HFFc6 (cell line): Measurements from ENCODE around the gene PCDH9. TPM values are rescaled to one million over a fixed set of nuclear protein-coding genes. Genes with fewer than 3 reads are reported as not detected.

Experiments used
- DNase-seq: peaks from one replicate; pipeline ENCODE4 v3.0.0-alpha.2; 2018
- H3K27ac Mint-ChIP-seq: 2 replicates; pipeline ENCODE4 v1.8.0; 2020; ENCODE audit warnings: mild to moderate bottlenecking, mixed read lengths
- H3K27me3 Mint-ChIP-seq: 2 replicates; pipeline ENCODE4 v1.8.0; 2021; ENCODE audit warnings: mild to moderate bottlenecking, moderate library complexity, mixed read lengths; ENCODE audit not compliant: insufficient read depth
- H3K36me3 Mint-ChIP-seq: 2 replicates; pipeline ENCODE4 v1.8.0; 2021; ENCODE audit warnings: low read depth, mixed read lengths
- H3K4me1 Mint-ChIP-seq: 2 replicates; pipeline ENCODE4 v1.8.0; 2020; ENCODE audit warnings: low read depth, mixed read lengths
- H3K4me3 Mint-ChIP-seq: 2 replicates; pipeline ENCODE4 v1.8.0; 2020; ENCODE audit warnings: mild to moderate bottlenecking, moderate library complexity, mixed read lengths
- H3K9me3 Mint-ChIP-seq: 2 replicates; pipeline ENCODE4 v1.8.0; 2020; ENCODE audit warnings: mild to moderate bottlenecking, mixed read lengths
- total RNA-seq, 6 experiments: library from RNA; stranded (reverse); fragmentation: NEBNext Ultra II Directional; extraction: Animal tissue kit (Norgen Biotek cat#: 25700); gene quantifications; 2 replicates in 1 of 6; 3 replicates in 5 of 6; pipeline ENCODE4 v1.2.3, GENCODE V29; 2021
- TF ChIP-seq, protein P1 (sequence below): fragments of 200-600 bp; sonication (generic); IDR thresholded peaks from 2 replicates; pipeline ENCODE4 v1.5.0; 2021; ENCODE audit warnings: antibody characterized with exemption, mild to moderate bottlenecking

PCDH9 gene
- total RNA-seq, 6 experiments from 2014 or later = 2.0 to 6.7 (median 2.6) TPM

GRCh38 chr13:66618702-66619101 is 611.4 kb downstream of the PCDH9 start:
- Mint-ChIP-seq H3K9me3 (no peaks in the 10 kb centered on the region), H3K27me3 (no peaks in the 10 kb centered on the region), H3K4me3 (no peak overlapping the region), H3K36me3 (no peaks in the 10 kb centered on the region), H3K27ac (no peak overlapping the region), H3K4me1 (no peaks in the 10 kb centered on the region)
- peak; percentile 51 for DNase-seq
- TF ChIP-seq, protein P1, sequence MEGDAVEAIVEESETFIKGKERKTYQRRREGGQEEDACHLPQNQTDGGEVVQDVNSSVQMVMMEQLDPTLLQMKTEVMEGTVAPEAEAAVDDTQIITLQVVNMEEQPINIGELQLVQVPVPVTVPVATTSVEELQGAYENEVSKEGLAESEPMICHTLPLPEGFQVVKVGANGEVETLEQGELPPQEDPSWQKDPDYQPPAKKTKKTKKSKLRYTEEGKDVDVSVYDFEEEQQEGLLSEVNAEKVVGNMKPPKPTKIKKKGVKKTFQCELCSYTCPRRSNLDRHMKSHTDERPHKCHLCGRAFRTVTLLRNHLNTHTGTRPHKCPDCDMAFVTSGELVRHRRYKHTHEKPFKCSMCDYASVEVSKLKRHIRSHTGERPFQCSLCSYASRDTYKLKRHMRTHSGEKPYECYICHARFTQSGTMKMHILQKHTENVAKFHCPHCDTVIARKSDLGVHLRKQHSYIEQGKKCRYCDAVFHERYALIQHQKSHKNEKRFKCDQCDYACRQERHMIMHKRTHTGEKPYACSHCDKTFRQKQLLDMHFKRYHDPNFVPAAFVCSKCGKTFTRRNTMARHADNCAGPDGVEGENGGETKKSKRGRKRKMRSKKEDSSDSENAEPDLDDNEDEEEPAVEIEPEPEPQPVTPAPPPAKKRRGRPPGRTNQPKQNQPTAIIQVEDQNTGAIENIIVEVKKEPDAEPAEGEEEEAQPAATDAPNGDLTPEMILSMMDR = peak; percentile 78

DNA sequence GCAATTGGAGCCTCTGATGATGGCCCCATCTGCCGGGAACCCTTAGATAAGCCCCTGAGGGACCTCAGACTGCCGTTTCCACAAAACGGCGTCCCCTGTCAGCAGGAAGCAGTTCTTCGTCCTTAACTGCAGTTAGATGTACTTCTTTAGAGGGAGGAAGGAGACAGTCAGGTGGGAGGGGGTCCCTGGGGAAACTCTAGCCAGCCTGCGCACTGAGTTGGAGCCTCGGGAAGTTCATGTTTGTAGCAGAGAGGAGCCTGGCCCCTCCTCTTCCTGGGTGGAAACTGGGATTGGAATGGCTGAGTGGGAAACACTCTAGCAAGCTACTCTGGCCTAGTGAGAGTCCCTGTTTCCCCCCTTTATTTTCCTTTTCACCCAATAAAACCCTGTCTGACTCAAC is 612.4 kb downstream of the PCDH9 start:
- no peak overlapping the region for H3K4me3 Mint-ChIP-seq
- no peaks in the 10 kb centered on the region for H3K36me3 Mint-ChIP-seq

DNA sequence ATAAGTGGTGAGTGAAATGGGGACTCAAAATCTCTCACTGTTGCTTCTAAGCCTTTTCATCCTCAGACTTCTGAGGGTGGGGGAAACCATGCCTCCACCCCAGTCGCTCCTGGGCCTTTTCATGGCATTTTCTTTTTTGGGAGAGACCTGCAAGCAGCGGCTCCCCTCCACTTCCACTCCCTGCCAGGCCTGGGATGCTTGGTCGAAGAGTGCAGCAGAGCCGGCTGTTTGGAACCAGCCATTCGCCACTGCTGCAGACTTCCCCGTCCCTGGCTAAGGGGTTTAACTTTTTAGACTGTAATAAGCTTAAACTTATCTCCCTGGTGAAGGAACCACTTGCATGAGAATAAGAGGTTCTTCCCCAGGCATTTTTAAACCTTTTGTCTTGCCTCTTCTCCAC is 617.2 kb downstream of the PCDH9 start:
- no peaks in the 10 kb centered on the region for H3K36me3 Mint-ChIP-seq
- H3K4me3 Mint-ChIP-seq = no peak overlapping the region
- H3K9me3 Mint-ChIP-seq = no peaks in the 10 kb centered on the region
- DNase-seq = no peak
- TF ChIP-seq, protein P1 = no peak
- H3K27me3 Mint-ChIP-seq = no peaks in the 10 kb centered on the region
- no peak overlapping the region for H3K27ac Mint-ChIP-seq
- H3K4me1 Mint-ChIP-seq = no peaks in the 10 kb centered on the region

More for the DNA sequence above, 612.4 kb downstream of the PCDH9 start:
- no peaks in the 10 kb centered on the region for H3K27me3 Mint-ChIP-seq
- no peak overlapping the region for H3K27ac Mint-ChIP-seq
- no peaks in the 10 kb centered on the region for H3K4me1 Mint-ChIP-seq
- DNase-seq = no peak
- TF ChIP-seq, protein P1 = no peak
- no peaks in the 10 kb centered on the region for H3K9me3 Mint-ChIP-seq

- no peaks in the 10 kb centered on the region for H3K9me3 Mint-ChIP-seq
- no peaks in the 10 kb centered on the region for H3K4me1 Mint-ChIP-seq
- H3K36me3 Mint-ChIP-seq = no peaks in the 10 kb centered on the region
- H3K27ac Mint-ChIP-seq = no peak overlapping the region
- TF ChIP-seq, protein P1 = no peak
- DNase-seq = no peak
- no peak overlapping the region for H3K4me3 Mint-ChIP-seq
- H3K27me3 Mint-ChIP-seq = no peaks in the 10 kb centered on the region
Observed at GRCh38 chr13:66586489-66586888, 643.6 kb downstream of the PCDH9 start.

DNA sequence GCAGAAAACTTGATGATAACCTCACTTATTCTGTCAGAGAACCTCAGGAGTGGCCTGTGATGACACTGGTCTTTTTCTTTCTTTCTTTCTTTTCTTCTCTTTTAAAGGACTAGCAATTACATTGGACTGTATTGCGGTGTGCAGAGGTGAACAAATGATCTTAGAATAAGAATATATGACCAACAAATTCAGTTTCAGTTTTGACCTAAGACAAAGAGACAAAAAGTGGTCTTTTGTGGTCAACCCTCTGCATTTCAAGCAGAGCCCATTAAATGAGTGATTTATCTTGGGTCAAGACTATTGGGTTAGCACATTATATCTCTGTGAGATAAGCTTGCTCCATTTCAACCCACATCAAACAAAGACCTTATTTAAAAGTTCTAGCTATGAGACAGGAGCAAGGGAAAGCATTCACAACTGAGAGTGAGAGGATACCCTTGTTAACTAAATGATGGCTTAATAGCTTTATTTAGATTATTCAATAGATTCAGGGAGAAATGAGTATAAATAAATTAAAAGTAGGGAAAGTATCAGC is 644.4 kb downstream of the PCDH9 start:
- TF ChIP-seq, protein P1 = no peak
- Mint-ChIP-seq H3K9me3 (no peaks in the 10 kb centered on the region), H3K27ac (no peak overlapping the region), H3K27me3 (no peaks in the 10 kb centered on the region; the same call in 1 of the 2 replicates), H3K36me3 (no peaks in the 10 kb centered on the region), H3K4me1 (no peaks in the 10 kb centered on the region), H3K4me3 (no peak overlapping the region)
- no peak for DNase-seq

DNA sequence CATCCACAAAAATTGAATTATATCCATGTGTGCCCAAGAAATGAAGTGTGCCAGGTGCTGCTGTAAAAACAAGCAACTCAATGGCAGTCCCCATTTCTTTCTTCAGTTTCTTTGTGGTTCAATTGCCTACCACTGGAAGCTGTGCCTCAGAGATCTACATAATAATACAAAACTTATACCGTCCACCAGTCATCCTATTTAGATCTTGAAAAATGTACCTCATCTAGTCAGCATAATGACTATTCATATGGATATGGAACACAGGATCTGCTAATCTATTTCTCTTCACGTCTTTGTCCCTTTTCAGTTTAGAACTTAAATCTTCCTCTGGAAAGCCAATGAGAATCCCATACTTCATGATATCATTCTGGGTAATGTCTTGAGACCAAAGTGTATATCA is 648.5 kb downstream of the PCDH9 start:
- Mint-ChIP-seq H3K9me3 (no peaks in the 10 kb centered on the region), H3K4me3 (no peak overlapping the region), H3K27me3 (no peaks in the 10 kb centered on the region; the same call in 1 of the 2 replicates), H3K36me3 (no peaks in the 10 kb centered on the region), H3K4me1 (no peaks in the 10 kb centered on the region), H3K27ac (no peak overlapping the region)
- TF ChIP-seq, protein P1 = no peak
- no peak for DNase-seq
